BE2C (cell line): Measurements from ENCODE around the gene CD82.

Experiments used
- DNase-seq: peaks from one replicate; pipeline ENCODE4 v3.0.0-alpha.2; 2020
- H3K27me3 ChIP-seq: fragments of 250-450 bp; sonication (Bioruptor Pico); 2 replicates; pipeline ENCODE4 v1.5.1; 2020; ENCODE audit warnings: mild to moderate bottlenecking
- H3K36me3 ChIP-seq: fragments of 250-450 bp; sonication (Bioruptor Pico); 2 replicates; pipeline ENCODE4 v1.5.1; 2020; ENCODE audit warnings: mild to moderate bottlenecking
- H3K4me1 ChIP-seq: fragments of 250-450 bp; sonication (Bioruptor Pico); 2 replicates; pipeline ENCODE4 v1.5.1; 2020
- H3K4me3 ChIP-seq: 2 replicates; pipeline ENCODE4 v1.5.1; 2011; ENCODE audit warnings: low read depth, low read length
- H3K9me3 ChIP-seq: fragments of 250-450 bp; sonication (Bioruptor Pico); 2 replicates; pipeline ENCODE4 v1.5.1; 2020
- TF ChIP-seq, protein P1 (sequence below): IDR thresholded peaks from 2 replicates; pipeline ENCODE4 v1.5.1; 2012; ENCODE audit warnings: mild to moderate bottlenecking, low read depth, low read length

CD82 gene

DNA sequence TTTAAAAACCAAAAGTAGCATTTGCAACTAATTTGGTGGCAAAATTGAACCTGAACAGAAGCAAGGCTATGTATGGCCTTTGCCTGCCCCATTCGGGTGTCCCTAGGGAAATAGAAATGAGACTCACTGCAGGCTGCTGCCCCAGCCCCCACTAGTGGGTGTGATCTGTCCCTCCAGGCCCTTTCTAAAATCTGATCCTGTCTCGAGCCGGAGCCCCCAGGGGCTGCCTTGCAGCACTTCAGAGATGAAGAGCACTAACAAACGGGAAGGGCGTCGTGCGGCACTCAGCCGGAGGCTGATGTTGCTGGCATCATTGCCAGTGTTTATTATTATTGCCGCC lies 43.2 kb downstream of the CD82 start:
- TF ChIP-seq, protein P1, sequence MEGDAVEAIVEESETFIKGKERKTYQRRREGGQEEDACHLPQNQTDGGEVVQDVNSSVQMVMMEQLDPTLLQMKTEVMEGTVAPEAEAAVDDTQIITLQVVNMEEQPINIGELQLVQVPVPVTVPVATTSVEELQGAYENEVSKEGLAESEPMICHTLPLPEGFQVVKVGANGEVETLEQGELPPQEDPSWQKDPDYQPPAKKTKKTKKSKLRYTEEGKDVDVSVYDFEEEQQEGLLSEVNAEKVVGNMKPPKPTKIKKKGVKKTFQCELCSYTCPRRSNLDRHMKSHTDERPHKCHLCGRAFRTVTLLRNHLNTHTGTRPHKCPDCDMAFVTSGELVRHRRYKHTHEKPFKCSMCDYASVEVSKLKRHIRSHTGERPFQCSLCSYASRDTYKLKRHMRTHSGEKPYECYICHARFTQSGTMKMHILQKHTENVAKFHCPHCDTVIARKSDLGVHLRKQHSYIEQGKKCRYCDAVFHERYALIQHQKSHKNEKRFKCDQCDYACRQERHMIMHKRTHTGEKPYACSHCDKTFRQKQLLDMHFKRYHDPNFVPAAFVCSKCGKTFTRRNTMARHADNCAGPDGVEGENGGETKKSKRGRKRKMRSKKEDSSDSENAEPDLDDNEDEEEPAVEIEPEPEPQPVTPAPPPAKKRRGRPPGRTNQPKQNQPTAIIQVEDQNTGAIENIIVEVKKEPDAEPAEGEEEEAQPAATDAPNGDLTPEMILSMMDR: no peak
- Histone ChIP-seq H3K4me1 (no peaks in the 10 kb centered on the region), H3K9me3 (no peaks in the 10 kb centered on the region), H3K27me3 (no peaks in the 10 kb centered on the region), H3K4me3 (no peak overlapping the region), H3K36me3 (no peaks in the 10 kb centered on the region)
- DNase-seq: no peak

DNA sequence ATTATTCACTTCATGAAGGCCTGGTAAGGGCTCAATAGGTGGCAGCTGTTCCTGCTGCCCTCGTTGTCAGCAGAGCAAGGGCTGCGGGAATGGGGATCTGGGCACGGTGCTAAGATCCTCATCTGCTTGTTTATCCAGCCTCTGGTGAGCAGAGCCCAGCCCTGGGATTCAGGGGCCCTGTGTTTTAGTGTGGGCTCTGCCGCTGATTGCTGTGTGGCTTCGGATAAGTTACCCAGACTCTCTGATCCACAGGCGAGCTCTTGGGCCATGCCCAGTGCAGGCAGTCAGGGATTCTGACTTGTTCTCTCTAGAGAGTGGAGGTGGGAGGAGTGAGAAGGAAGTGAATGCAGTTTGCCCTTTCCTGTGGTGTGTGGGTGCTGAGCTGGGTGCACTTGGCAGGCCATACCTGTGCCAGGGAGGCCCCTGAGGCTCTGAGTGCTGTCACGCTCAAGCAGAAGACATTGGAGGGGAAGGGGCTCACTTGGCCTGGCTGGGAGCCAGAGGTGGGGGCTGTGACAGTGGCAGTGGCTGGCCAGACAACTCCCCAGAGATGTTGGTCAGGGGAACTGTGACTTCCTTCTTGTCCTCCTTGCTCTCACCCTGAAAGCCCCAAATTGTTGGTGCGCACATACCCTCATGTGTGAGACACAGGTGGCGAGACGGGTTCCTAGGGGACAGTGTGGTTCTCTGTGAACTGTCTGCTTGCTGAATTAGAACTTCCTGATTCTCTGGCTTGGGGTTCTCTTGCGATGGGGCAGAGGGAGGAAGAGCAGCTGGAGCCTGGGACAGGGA lies 43.7 kb downstream of the CD82 start:
- TF ChIP-seq, protein P1: no peak
- Histone ChIP-seq H3K4me1 (no peaks in the 10 kb centered on the region), H3K36me3 (no peaks in the 10 kb centered on the region), H3K9me3 (no peaks in the 10 kb centered on the region), H3K4me3 (no peak overlapping the region), H3K27me3 (no peaks in the 10 kb centered on the region)
- DNase-seq: no peak

DNA sequence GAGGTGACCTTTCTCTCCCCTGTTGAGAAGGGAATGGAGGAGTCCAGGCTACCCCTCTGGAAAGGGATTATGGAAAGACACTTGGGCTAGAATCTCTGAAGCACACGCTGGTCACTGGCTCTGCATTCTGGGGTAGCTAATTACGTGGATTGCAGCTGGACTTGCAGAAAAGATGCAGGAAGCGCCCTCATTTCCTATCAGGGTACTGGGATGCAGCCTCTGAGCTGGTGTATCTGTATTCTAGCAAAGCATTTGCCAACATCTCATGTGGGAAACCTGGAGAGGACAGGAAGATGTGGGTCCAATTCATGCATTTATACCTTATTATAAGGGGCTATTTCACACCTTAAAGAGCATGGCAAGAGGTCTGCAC lies 44.3 kb downstream of the CD82 start:
- Histone ChIP-seq H3K4me1 (no peaks in the 10 kb centered on the region), H3K9me3 (no peaks in the 10 kb centered on the region), H3K36me3 (no peaks in the 10 kb centered on the region), H3K4me3 (no peak overlapping the region), H3K27me3 (no peaks in the 10 kb centered on the region)
- TF ChIP-seq, protein P1: no peak
- no peak for DNase-seq

DNA sequence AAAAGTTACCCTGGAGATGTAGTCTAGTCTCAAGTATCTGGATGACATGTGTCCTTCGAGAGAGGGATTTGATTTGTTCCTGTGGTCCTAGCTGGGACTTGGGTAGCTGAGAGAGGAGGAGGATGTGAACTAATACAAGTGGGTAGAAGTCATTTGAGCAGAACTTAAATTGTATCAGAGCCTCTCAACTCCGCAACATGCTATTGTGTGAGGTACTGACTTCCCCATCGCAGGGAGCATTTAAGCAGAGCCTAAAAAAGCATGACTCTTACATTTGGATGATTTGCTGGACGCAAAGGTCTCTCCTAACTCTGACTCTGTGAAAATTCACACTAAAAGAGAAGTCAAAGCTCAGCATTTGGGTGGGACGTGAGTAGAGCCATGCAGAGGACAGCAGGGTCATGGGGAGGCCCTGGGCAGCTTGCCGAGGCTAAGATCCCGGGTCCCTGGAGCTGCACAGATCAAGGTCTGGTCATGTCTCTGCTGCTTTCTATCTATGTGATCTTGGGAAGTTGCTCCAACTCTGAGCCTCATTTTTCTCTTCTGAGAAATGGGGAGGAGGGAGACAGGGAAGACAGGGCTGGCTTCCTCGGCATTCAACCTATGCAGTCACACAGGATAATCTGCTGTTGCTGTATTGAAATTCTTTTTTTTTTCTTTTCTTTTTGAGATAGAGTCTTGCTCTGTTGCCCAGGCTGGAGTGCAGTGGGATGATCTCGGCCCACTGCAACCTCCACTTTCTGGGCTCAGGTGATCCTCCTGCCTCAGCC lies 44.9 kb downstream of the CD82 start:
- Histone ChIP-seq H3K9me3 (no peaks in the 10 kb centered on the region), H3K4me1 (no peaks in the 10 kb centered on the region), H3K27me3 (no peaks in the 10 kb centered on the region), H3K36me3 (no peaks in the 10 kb centered on the region), H3K4me3 (no peak overlapping the region)
- TF ChIP-seq, protein P1: no peak
- DNase-seq: no peak

DNA sequence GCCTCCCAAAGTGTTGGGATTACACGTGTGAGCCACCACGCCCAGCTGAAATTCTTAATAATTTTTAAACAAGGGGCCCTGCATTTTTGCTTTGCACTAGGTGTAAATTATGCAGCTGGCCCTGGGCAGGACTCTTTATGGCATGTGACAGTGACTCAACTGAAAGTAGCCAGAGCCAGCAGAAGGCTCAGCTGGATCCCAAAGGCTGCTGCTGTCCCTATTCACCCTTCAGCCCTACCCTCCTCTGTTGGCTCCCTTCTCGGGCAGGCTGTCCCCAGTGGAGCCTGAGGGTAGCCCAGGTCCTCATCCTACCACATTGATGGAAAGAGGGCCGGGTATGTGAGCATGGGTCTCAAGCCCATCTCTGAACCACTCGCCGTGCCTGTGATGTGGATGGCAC lies 45.6 kb downstream of the CD82 start:
- TF ChIP-seq, protein P1: no peak
- no peaks in the 10 kb centered on the region for H3K4me1 ChIP-seq
- H3K27me3 ChIP-seq: no peaks in the 10 kb centered on the region
- no peaks in the 10 kb centered on the region for H3K36me3 ChIP-seq
- no peaks in the 10 kb centered on the region for H3K9me3 ChIP-seq
- no peak for DNase-seq
- no peak overlapping the region for H3K4me3 ChIP-seq

DNA sequence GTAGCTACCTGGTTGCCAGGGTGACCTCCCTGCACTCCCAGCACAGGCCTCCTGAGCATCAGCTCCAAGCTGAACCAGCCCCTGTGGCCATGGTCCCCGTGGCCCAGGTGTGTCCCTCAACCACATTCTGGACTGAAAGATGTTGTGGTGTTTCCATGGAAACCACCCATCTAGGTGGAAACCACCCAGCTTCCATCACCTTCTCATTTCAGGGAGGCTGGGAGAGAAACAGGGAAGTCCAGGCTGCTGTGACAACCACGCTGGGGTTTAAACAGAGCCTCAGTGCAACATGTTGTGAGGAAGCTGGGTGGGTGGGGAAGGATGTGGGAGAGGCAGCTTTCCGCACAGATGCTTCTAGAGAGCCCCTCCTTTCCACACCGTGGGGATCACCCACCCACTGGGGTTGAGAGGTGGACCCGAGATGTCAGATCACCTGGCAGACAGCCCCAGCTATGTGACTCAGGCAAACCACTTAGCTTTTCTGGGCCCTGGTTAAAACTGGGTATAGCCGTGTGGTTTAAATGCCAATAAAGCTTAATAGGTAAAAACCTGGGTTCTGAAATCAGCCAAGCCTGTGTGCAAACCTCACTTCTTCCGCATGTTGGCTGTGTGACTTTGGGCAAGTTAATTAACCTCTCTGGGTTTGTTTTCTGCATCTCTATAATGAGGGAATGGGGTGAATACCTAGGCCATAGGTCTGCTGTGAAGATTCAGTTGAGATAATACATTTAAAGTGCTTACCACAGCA lies 46.4 kb downstream of the CD82 start:
- no peak overlapping the region for H3K4me3 ChIP-seq
- peaks cover 3% of the 10 kb centered on the region; the same call in 1 of the 2 replicates for H3K4me1 ChIP-seq
- no peak for DNase-seq
- no peaks in the 10 kb centered on the region for H3K9me3 ChIP-seq
- no peaks in the 10 kb centered on the region for H3K36me3 ChIP-seq
- H3K27me3 ChIP-seq: no peaks in the 10 kb centered on the region
- TF ChIP-seq, protein P1: no peak
